DOHH2 (cell line): ENCODE measurements around the gene RAB31.
A peak's percentile ranks its signal among the peaks of the same experiment; 100 is the strongest.

ENCODE experiments used
- H3F3A ChIP-seq: fragments of 200-600 bp; sonication (generic), shearing (Covaris generic); 2 replicates; pipeline ENCODE4 v1.6.0; 2016; ENCODE audit warnings: antibody characterized with exemption, mild to moderate bottlenecking; ENCODE audit not compliant: control insufficient read depth, insufficient read depth
- H3K27ac ChIP-seq: fragments of 200-600 bp; sonication (generic); 2 replicates; pipeline ENCODE4 v1.5.1; 2014; ENCODE audit warnings: low read depth, mild to moderate bottlenecking, low read length, moderate library complexity
- H3K27me3 ChIP-seq: fragments of 200-600 bp; sonication (generic); 2 replicates; pipeline ENCODE4 v1.6.1; 2014; ENCODE audit warnings: mild to moderate bottlenecking, low read length, mixed read lengths; ENCODE audit not compliant: control insufficient read depth
- H3K36me3 ChIP-seq: fragments of 200-600 bp; sonication (generic); 2 replicates; pipeline ENCODE4 v1.6.1; 2014; ENCODE audit warnings: mild to moderate bottlenecking, low read length, moderate library complexity, mixed read lengths; ENCODE audit not compliant: control insufficient read depth
- H3K4me1 ChIP-seq: fragments of 200-600 bp; sonication (generic); 2 replicates; pipeline ENCODE4 v1.6.1; 2014; ENCODE audit warnings: mild to moderate bottlenecking, low read length, mixed read lengths; ENCODE audit not compliant: control insufficient read depth
- H3K4me2 ChIP-seq: fragments of 200-600 bp; sonication (generic); 2 replicates; pipeline ENCODE4 v1.6.0; 2014; ENCODE audit warnings: mild to moderate bottlenecking, low read length, moderate library complexity
- H3K4me3 ChIP-seq: fragments of 200-600 bp; sonication (generic); 2 replicates; pipeline ENCODE4 v1.5.1; 2014; ENCODE audit warnings: mild to moderate bottlenecking, low read length, mixed read lengths
- H3K79me2 ChIP-seq: fragments of 200-600 bp; sonication (generic); 2 replicates; pipeline ENCODE4 v1.6.1; 2014; ENCODE audit warnings: mild to moderate bottlenecking, low read length, mixed read lengths; ENCODE audit not compliant: control insufficient read depth
- H3K9me2 ChIP-seq: fragments of 200-600 bp; sonication (generic); replicated peaks from 2 replicates; pipeline ENCODE4 v1.6.1; 2014; ENCODE audit warnings: mild to moderate bottlenecking, low read length, mixed read lengths; ENCODE audit not compliant: control insufficient read depth
- H3K9me3 ChIP-seq: fragments of 200-600 bp; sonication (generic); 2 replicates; pipeline ENCODE4 v1.6.1; 2014; ENCODE audit warnings: antibody characterized with exemption, low read length, mixed read lengths; ENCODE audit not compliant: control insufficient read depth, insufficient read depth
- H4K20me1 ChIP-seq: fragments of 200-600 bp; sonication (generic); 2 replicates; pipeline ENCODE4 v1.6.0; 2014; ENCODE audit warnings: low read depth, mild to moderate bottlenecking, antibody characterized with exemption, low read length, moderate library complexity; ENCODE audit not compliant: control insufficient read depth, insufficient read depth
- CTCF ChIP-seq: fragments of 200-600 bp; sonication (generic); IDR thresholded peaks from one replicate; pipeline ENCODE4 v1.5.1; 2014; ENCODE audit warnings: antibody characterized with exemption, mild to moderate bottlenecking, low read depth, low read length; ENCODE audit not compliant: poor library complexity, severe bottlenecking
- EZH2phosphoT487 ChIP-seq: fragments of 200-600 bp; sonication (generic); IDR thresholded peaks from 2 replicates; pipeline ENCODE4 v1.6.1; 2017; ENCODE audit warnings: borderline replicate concordance, mild to moderate bottlenecking, antibody characterized with exemption, low read length, moderate library complexity, mixed read lengths

RAB31 gene

GRCh38 chr18:9701609-9702349 lies 6.3 kb upstream of the RAB31 start:
- H3F3A ChIP-seq: no peaks in the 10 kb centered on the region
- peaks cover 31% of the 10 kb centered on the region for H3K27me3 ChIP-seq
- no peaks in the 10 kb centered on the region for H3K36me3 ChIP-seq
- no peak for TF ChIP-seq CTCF
- no peak for TF ChIP-seq EZH2phosphoT487
- no peaks in the 10 kb centered on the region for H3K79me2 ChIP-seq
- H3K27ac ChIP-seq: no peak overlapping the region
- H3K4me3 ChIP-seq: no peak overlapping the region
- peak overlapping the region; percentile 26 for H3K4me2 ChIP-seq
- no peaks in the 10 kb centered on the region for H3K9me2 ChIP-seq
- H3K4me1 ChIP-seq: peaks cover 13% of the 10 kb centered on the region
- no peaks in the 10 kb centered on the region for H4K20me1 ChIP-seq
- H3K9me3 ChIP-seq: no peaks in the 10 kb centered on the region

- H3K4me3 ChIP-seq: no peak overlapping the region
- TF ChIP-seq EZH2phosphoT487 (no peak), CTCF (no peak)
- no peaks in the 10 kb centered on the region for H3F3A ChIP-seq
- H4K20me1 ChIP-seq: no peaks in the 10 kb centered on the region; the same call in 1 of the 2 replicates
- peaks cover 56% of the 10 kb centered on the region for H3K27me3 ChIP-seq
- H3K36me3 ChIP-seq: no peaks in the 10 kb centered on the region
- H3K9me2 ChIP-seq: no peaks in the 10 kb centered on the region
- H3K9me3 ChIP-seq: no peaks in the 10 kb centered on the region
- no peak overlapping the region for H3K4me2 ChIP-seq
- no peak overlapping the region for H3K27ac ChIP-seq
- peaks cover 17% of the 10 kb centered on the region for H3K4me1 ChIP-seq
- no peaks in the 10 kb centered on the region for H3K79me2 ChIP-seq
Observed at GRCh38 chr18:9704233-9705118, 3.6 kb upstream of the RAB31 start.

- H3K27ac ChIP-seq: no peak overlapping the region
- H3K9me2 ChIP-seq: no peaks in the 10 kb centered on the region
- no peaks in the 10 kb centered on the region; the same call in 1 of the 2 replicates for H4K20me1 ChIP-seq
- H3K4me1 ChIP-seq: peaks cover 17% of the 10 kb centered on the region
- TF ChIP-seq EZH2phosphoT487: no peak
- no peak overlapping the region for H3K4me3 ChIP-seq
- H3K9me3 ChIP-seq: no peaks in the 10 kb centered on the region
- H3F3A ChIP-seq: no peaks in the 10 kb centered on the region
- no peaks in the 10 kb centered on the region for H3K79me2 ChIP-seq
- H3K36me3 ChIP-seq: no peaks in the 10 kb centered on the region
- H3K4me2 ChIP-seq: no peak overlapping the region
- peaks cover 64% of the 10 kb centered on the region for H3K27me3 ChIP-seq
Observed at GRCh38 chr18:9705183-9705829, 2.8 kb upstream of the RAB31 start.
